Activated naive CD8-positive, alpha-beta T cell treated with anti-CD3 and anti-CD28 coated beads, Interleukin-2, amount 10 ng/mL, durations not matched to agents 7 days and 5 days (primary cell): ENCODE results near the gene ZBTB42. TPM values are rescaled to one million over a fixed set of nuclear protein-coding genes. Genes with fewer than 3 reads are reported as not detected.

Experiments used
- ATAC-seq: fragments of 150-1000 bp; cut with Tn5 transposase; one replicate; pipeline ENCODE4 v1.10.0; 2021; ENCODE audit warnings: low read depth, moderate library complexity
- POLR2A ChIA-PET: fragments of 350-600 bp; sonication (Branson Sonifier 250); formaldehyde crosslinking; loops from one replicate; lab custom pipeline; 2021; ENCODE audit warnings: antibody characterized with exemption; lab: Charles Lee
- DNase-seq: peaks from one replicate; pipeline ENCODE4 v3.0.0; 2021
- H3K27ac Mint-ChIP-seq: one replicate; pipeline ENCODE4 v1.8.0; 2022; ENCODE audit warnings: mild to moderate bottlenecking, mixed read lengths
- H3K27me3 Mint-ChIP-seq: one replicate; pipeline ENCODE4 v1.8.0; 2022; ENCODE audit warnings: mild to moderate bottlenecking, moderate library complexity, mixed read lengths
- H3K36me3 Mint-ChIP-seq: one replicate; pipeline ENCODE4 v1.8.0; 2021; ENCODE audit warnings: mild to moderate bottlenecking, mixed read lengths
- H3K4me1 Mint-ChIP-seq: one replicate; pipeline ENCODE4 v1.8.0; 2021; ENCODE audit warnings: mixed read lengths
- H3K4me3 Mint-ChIP-seq: one replicate; pipeline ENCODE4 v1.8.0; 2022; ENCODE audit warnings: mild to moderate bottlenecking, moderate library complexity, mixed read lengths
- H3K9me3 Mint-ChIP-seq: one replicate; pipeline ENCODE4 v1.8.0; 2021; ENCODE audit warnings: mixed read lengths
- total RNA-seq, 2 experiments: library from RNA; stranded (reverse); gene quantifications; one replicate each; pipeline ENCODE4 v1.2.3, GENCODE V29; 2021

ZBTB42 gene
- total RNA-seq, 2 experiments from 2014 or later: 6.7 to 6.9 TPM

DNA sequence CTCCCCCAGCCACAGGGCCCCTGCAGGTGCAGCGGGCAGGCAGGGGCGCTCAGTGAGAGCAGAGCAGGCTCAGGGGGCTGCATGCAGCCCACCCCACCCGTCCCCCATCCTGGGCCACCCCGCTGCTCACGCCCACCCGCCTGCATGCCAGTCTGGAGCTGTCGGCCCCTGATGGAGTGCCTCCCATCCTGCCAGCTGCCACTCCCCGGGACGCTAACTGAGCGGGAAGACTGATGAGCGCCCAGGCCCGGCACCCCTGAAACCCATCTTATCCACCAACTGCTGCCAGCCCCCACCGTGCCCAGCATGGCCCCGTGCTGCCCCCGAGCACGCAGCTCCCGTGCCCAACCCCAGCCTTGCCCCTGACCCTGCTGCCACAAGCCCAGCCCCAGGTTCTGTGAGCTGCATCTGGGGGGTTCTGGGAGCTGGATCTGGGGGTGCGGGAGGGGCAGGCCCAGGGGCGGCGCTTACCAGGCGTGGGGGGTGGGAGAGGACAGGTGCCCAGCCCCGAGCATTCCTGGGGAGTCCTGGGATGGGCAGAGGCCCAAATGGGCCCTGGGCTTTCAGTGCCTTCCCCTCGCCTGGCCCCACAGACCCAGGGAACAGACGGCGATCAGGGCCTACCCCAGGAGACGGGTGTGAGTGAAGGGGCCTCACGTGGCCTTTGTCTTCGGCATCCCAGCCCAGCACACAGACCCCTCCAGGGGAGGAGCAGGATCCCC, 18.7 kb upstream of the ZBTB42 start:
- DNase-seq: no peak
- H3K36me3 Mint-ChIP-seq: no peaks in the 10 kb centered on the region
- H3K27me3 Mint-ChIP-seq: no peaks in the 10 kb centered on the region
- H3K9me3 Mint-ChIP-seq: no peaks in the 10 kb centered on the region
- POLR2A ChIA-PET: interaction anchor here (1.4 kb wide), 1 partner anchor 19 kb away, joined by 3 read pairs; the partner anchor contains the start of gene ZBTB42
- no peak overlapping the region for H3K27ac Mint-ChIP-seq
- no peak overlapping the region for H3K4me3 Mint-ChIP-seq
- peaks cover 2% of the 10 kb centered on the region for H3K4me1 Mint-ChIP-seq
- no peak for ATAC-seq

DNA sequence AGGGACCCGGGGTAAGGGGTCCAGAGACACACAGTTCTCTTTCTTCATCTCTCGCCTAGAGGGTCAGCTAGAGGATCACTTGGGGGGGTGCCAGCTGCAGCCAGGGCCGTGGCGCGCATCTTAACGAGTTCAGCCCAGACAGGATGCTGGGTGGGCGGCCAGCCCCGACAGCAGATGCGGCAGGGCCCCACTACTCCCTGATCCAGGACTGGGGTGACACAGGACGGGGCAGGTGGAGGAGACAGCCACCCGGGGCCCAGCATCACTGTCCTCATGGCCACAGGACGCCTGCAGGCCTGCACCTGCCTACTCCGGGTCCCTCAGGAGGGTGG, 18.1 kb upstream of the ZBTB42 start:
- no peak for ATAC-seq
- H3K4me3 Mint-ChIP-seq: no peak overlapping the region
- no peaks in the 10 kb centered on the region for H3K9me3 Mint-ChIP-seq
- no peak overlapping the region for H3K27ac Mint-ChIP-seq
- POLR2A ChIA-PET: interaction anchor here (1.4 kb wide), 1 partner anchor 18 kb away, joined by 3 read pairs; the partner anchor contains the start of gene ZBTB42
- H3K36me3 Mint-ChIP-seq: no peaks in the 10 kb centered on the region
- no peak for DNase-seq
- peaks cover 2% of the 10 kb centered on the region for H3K4me1 Mint-ChIP-seq
- H3K27me3 Mint-ChIP-seq: no peaks in the 10 kb centered on the region

DNA sequence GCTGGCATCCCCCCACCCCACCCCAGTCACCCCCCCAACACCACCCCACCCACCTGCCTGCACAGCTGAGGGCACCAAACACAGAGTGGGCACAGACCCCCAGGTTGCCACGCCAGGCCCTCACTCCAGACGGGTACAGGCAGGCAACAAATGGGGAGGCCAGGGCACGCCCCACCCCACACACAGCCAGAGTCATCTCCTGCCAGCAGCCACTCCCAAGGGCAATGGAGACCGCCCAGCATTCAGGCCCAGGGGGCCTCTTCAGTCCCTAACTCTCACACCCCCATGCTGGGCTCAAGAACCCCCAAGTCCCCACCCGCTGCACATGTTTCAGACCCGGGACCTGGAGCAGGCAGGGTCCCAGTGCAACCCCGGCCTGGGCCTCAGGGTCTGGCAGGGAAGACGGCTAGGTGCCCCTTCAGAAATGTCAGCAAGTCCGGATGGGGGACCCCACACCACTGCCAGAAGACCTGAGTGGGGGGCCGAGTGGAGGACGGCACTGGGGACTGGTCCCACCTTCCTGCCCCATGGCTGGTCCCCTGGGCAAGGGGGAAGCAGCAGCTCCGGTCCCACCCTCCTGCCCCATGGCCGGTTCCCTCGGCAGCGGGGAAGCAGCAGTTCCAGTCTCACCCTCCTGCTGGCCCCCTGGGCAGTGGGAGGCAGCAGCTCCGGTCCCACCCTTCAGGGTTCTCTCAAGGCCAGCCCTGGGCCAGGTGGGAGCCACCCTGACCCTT, 17.2 kb upstream of the ZBTB42 start:
- Mint-ChIP-seq H3K4me3 (no peak overlapping the region), H3K27ac (peak overlapping the region; percentile 45), H3K36me3 (no peaks in the 10 kb centered on the region), H3K4me1 (peaks cover 3% of the 10 kb centered on the region), H3K27me3 (no peaks in the 10 kb centered on the region), H3K9me3 (no peaks in the 10 kb centered on the region)
- ATAC-seq: no peak
- POLR2A ChIA-PET: no interaction called here
- DNase-seq: no peak

DNA sequence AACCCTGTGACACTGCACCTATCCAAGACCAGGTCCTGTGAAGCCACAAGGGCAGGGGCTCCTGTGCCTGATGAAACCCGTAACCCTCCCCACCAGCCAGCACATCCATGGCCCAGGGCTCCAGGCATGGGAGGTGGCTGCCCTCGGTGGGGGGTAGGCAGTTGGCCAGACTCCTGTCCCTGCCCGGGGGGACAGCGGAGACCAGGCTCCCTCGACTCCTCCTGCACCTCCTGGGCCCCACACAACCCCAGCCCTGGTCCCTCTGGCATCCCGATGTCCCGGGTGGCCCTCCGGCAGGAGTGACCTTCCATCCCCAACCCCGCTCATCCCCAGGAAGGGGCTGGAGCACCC, 16.7 kb upstream of the ZBTB42 start:
- POLR2A ChIA-PET: no interaction called here
- peaks cover 3% of the 10 kb centered on the region for H3K4me1 Mint-ChIP-seq
- no peak overlapping the region for H3K27ac Mint-ChIP-seq
- H3K27me3 Mint-ChIP-seq: no peaks in the 10 kb centered on the region
- H3K9me3 Mint-ChIP-seq: no peaks in the 10 kb centered on the region
- ATAC-seq (no peak), DNase-seq (no peak)
- H3K36me3 Mint-ChIP-seq: no peaks in the 10 kb centered on the region
- H3K4me3 Mint-ChIP-seq: no peak overlapping the region

GRCh38 chr14:104784846-104785707, 15.8 kb upstream of the ZBTB42 start:
- Mint-ChIP-seq H3K9me3 (no peaks in the 10 kb centered on the region), H3K4me3 (no peak overlapping the region), H3K27ac (no peak overlapping the region), H3K4me1 (peaks cover 3% of the 10 kb centered on the region), H3K36me3 (no peaks in the 10 kb centered on the region), H3K27me3 (no peaks in the 10 kb centered on the region)
- ATAC-seq: no peak
- POLR2A ChIA-PET: no interaction called here
- DNase-seq: no peak

GRCh38 chr14:104785708-104786080, 15.2 kb upstream of the ZBTB42 start:
- POLR2A ChIA-PET: no interaction called here
- ATAC-seq: no peak

DNA sequence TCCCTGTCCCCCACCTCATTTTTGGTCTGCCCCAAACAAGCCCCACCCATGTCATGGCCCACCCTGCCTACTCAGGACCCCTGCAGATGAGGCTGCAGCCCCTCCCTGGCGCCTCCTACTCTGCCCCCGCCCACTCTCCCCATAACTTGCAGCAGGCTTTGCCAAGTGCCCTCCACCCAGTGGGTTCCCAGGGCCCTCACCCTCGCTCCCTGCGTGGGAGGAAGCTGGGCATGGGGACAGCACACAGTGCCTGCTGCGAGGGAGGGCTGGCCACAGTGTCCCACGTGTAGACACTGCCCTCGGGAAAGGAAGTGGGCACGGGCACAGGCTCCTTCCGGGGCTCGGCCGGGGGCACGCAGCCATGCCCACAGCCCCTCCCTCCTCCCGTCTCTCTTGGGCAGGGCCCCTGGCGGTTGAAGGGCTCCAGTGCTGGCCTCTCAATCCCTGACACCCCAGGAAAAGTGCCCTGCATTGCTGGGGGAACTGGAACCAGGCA, 14.8 kb upstream of the ZBTB42 start:
- no peak overlapping the region for H3K4me3 Mint-ChIP-seq
- peak; percentile 10 for ATAC-seq
- no peaks in the 10 kb centered on the region for H3K27me3 Mint-ChIP-seq
- peaks cover 3% of the 10 kb centered on the region for H3K4me1 Mint-ChIP-seq
- no peaks in the 10 kb centered on the region for H3K9me3 Mint-ChIP-seq
- peak overlapping the region; percentile 51 for H3K27ac Mint-ChIP-seq
- no peaks in the 10 kb centered on the region for H3K36me3 Mint-ChIP-seq
- POLR2A ChIA-PET: no interaction called here
- no peak for DNase-seq

More at GRCh38 chr14:104785708-104786080, 15.2 kb upstream of the ZBTB42 start:
- H3K27ac Mint-ChIP-seq: no peak overlapping the region
- H3K4me3 Mint-ChIP-seq: no peak overlapping the region
- H3K36me3 Mint-ChIP-seq: no peaks in the 10 kb centered on the region
- no peaks in the 10 kb centered on the region for H3K27me3 Mint-ChIP-seq
- H3K9me3 Mint-ChIP-seq: no peaks in the 10 kb centered on the region
- no peak for DNase-seq
- H3K4me1 Mint-ChIP-seq: peaks cover 3% of the 10 kb centered on the region

- H3K4me3 Mint-ChIP-seq: no peak overlapping the region
- no peaks in the 10 kb centered on the region for H3K27me3 Mint-ChIP-seq
- H3K27ac Mint-ChIP-seq: peak overlapping the region; percentile 51
- H3K4me1 Mint-ChIP-seq: peaks cover 5% of the 10 kb centered on the region
- ATAC-seq: no peak
- POLR2A ChIA-PET: no interaction called here
- no peaks in the 10 kb centered on the region for H3K9me3 Mint-ChIP-seq
- DNase-seq: no peak
- H3K36me3 Mint-ChIP-seq: peaks cover 2% of the 10 kb centered on the region
Observed at GRCh38 chr14:104786726-104787675, 13.9 kb upstream of the ZBTB42 start.

GRCh38 chr14:104787736-104788135, 13.2 kb upstream of the ZBTB42 start:
- Mint-ChIP-seq H3K27me3 (no peaks in the 10 kb centered on the region), H3K36me3 (peaks cover 2% of the 10 kb centered on the region), H3K4me3 (no peak overlapping the region), H3K27ac (no peak overlapping the region), H3K9me3 (no peaks in the 10 kb centered on the region), H3K4me1 (peaks cover 5% of the 10 kb centered on the region)
- no peak for DNase-seq
- POLR2A ChIA-PET: interaction anchor here (1.1 kb wide), 1 partner anchor 299 kb away, joined by 3 read pairs; no protein-coding TSS in a partner anchor
- ATAC-seq: no peak

DNA sequence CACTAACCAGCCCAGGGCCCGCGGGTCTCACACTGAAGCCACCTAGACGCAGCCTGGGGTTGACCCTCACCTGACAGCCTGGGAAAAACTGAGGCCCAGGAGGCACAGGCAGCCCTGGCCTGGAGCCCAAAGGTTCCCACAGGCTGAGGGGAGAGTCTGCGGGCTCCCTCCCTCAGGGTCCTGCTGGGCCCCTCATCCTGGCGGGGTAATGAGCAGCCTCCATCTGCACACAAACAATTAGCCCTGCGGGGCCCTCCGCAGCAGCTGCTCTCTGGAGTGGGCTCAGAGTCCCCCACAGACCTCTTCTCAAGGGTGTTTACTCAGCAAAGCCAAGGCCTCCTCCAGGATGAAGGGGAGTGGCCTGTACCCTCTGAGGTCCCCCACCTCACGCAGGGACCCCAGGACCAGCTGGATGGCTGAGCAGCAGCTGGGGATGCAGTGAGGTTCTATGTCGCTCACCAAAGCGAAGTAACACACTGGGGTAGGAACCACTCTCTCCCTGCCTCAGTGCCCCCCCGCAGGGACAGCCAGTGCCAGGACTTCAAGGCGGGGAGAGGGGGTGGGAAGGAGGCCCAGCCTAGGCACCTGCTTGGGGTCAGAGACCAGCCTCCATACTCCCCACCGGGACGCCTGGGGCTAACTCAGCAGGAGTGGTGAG, 12.6 kb upstream of the ZBTB42 start:
- H3K27me3 Mint-ChIP-seq: no peaks in the 10 kb centered on the region
- POLR2A ChIA-PET: interaction anchor here (1.1 kb wide), 1 partner anchor 298 kb away, joined by 3 read pairs; no protein-coding TSS in a partner anchor
- no peak overlapping the region for H3K4me3 Mint-ChIP-seq
- no peaks in the 10 kb centered on the region for H3K9me3 Mint-ChIP-seq
- ATAC-seq (no peak), DNase-seq (no peak)
- no peak overlapping the region for H3K27ac Mint-ChIP-seq
- H3K36me3 Mint-ChIP-seq: peaks cover 2% of the 10 kb centered on the region
- H3K4me1 Mint-ChIP-seq: peaks cover 6% of the 10 kb centered on the region

GRCh38 chr14:104788873-104789663, 11.8 kb upstream of the ZBTB42 start:
- Mint-ChIP-seq H3K36me3 (peaks cover 7% of the 10 kb centered on the region), H3K9me3 (no peaks in the 10 kb centered on the region), H3K27ac (no peak overlapping the region), H3K27me3 (no peaks in the 10 kb centered on the region), H3K4me3 (no peak overlapping the region), H3K4me1 (peaks cover 13% of the 10 kb centered on the region)
- DNase-seq (no peak), ATAC-seq (no peak)
- POLR2A ChIA-PET: interaction anchor here (1.1 to 1.3 kb wide), 2 partner anchors 8 to 298 kb away, joined by 3 read pairs; no protein-coding TSS in a partner anchor
